ENCODE results near the gene PKD1.
"Not testable (repeated sequence)": the region's sequence is repeated elsewhere in the genome, so short reads cannot be mapped to it uniquely, and the experiment has no call there.

The PKD1 gene

GRCh38 chr16:2117960-2118722, 17.6 kb downstream of the PKD1 start:
- in situ Hi-C loops (cut with HindIII; ENCODE audit: low pct_ligation_motif_present, low pct_unique_long_range_greater_than_20kb, low sequenced_read_pairs); DNase-seq: not testable (repeated sequence)

- in situ Hi-C loops (cut with HindIII; ENCODE audit: low pct_ligation_motif_present, low pct_unique_long_range_greater_than_20kb, low sequenced_read_pairs); DNase-seq: not testable (repeated sequence)
Measured at GRCh38 chr16:2117341-2117740, 18.4 kb downstream of the PKD1 start.

DNA sequence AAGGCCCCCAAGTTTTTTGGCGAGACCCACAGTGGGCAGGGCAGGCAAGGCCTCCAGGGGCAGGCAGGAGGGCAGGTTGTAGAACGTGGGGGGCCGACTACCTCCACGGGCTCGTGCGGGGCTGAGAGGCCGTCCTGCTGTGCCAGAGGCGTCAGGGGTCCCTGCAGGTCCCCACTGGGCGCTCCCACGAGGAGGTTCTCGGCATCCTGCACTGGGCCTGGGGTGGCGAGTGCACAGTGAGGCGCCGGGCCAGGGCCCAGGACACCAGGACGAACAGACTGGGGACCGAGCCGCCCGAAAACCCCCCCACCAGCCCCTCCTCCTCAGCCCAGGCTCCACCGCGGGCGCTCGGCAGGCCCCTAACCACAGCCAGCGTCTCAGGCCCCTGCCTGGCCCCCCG, 19.3 kb downstream of the PKD1 start:
- in situ Hi-C loops (cut with HindIII; ENCODE audit: low pct_ligation_motif_present, low pct_unique_long_range_greater_than_20kb, low sequenced_read_pairs); DNase-seq: not testable (repeated sequence)

GRCh38 chr16:2115591-2115973, 20.1 kb downstream of the PKD1 start:
- in situ Hi-C loops (cut with HindIII; ENCODE audit: low pct_ligation_motif_present, low pct_unique_long_range_greater_than_20kb, low sequenced_read_pairs): no loop called here
- no peak for DNase-seq

DNA sequence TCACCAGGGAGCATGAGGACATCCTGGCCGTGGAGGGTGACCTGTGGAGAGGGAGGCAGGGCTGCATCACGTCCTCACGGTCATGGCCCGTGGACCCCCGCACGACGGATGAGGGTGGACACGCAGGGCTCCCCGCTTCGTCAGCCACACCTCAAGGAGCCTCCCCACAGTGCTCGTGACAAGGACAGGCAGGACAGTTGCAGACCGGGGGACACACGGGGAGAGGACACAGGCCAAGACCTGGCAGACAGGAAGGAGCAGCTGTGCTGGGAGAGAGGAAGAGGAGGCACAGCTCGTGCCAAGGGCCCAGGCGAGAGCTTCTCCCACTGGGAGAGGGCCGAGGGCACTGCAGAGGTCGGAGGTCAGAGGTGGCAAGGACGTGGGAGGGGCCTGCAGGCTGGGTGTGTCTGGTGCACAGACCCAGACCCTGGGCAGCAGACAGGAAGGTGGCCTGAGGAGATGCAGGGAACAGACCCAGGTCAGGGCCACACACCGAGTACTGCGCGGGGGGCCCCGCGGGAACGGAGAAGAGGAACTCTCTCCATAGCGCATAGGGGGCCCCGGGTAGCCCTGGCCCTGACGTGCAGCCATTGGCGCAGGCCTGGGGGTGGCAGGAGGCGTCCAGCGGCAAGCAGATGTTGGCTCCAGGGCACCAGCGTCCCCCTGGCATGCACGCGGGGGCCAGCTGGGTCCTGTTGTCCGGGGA, 20.7 kb downstream of the PKD1 start:
- in situ Hi-C loops (cut with HindIII; ENCODE audit: low pct_ligation_motif_present, low pct_unique_long_range_greater_than_20kb, low sequenced_read_pairs): not testable (repeated sequence)

GRCh38 chr16:2114225-2114624, 21.5 kb downstream of the PKD1 start:
- DNase-seq; in situ Hi-C loops (cut with HindIII; ENCODE audit: low pct_ligation_motif_present, low pct_unique_long_range_greater_than_20kb, low sequenced_read_pairs): not testable (repeated sequence)

More for the DNA sequence above, 20.7 kb downstream of the PKD1 start:
- not testable (repeated sequence) for DNase-seq

GRCh38 chr16:2112539-2113106, 23.1 kb downstream of the PKD1 start:
- DNase-seq; in situ Hi-C loops (cut with HindIII; ENCODE audit: low pct_ligation_motif_present, low pct_unique_long_range_greater_than_20kb, low sequenced_read_pairs): not testable (repeated sequence)

DNA sequence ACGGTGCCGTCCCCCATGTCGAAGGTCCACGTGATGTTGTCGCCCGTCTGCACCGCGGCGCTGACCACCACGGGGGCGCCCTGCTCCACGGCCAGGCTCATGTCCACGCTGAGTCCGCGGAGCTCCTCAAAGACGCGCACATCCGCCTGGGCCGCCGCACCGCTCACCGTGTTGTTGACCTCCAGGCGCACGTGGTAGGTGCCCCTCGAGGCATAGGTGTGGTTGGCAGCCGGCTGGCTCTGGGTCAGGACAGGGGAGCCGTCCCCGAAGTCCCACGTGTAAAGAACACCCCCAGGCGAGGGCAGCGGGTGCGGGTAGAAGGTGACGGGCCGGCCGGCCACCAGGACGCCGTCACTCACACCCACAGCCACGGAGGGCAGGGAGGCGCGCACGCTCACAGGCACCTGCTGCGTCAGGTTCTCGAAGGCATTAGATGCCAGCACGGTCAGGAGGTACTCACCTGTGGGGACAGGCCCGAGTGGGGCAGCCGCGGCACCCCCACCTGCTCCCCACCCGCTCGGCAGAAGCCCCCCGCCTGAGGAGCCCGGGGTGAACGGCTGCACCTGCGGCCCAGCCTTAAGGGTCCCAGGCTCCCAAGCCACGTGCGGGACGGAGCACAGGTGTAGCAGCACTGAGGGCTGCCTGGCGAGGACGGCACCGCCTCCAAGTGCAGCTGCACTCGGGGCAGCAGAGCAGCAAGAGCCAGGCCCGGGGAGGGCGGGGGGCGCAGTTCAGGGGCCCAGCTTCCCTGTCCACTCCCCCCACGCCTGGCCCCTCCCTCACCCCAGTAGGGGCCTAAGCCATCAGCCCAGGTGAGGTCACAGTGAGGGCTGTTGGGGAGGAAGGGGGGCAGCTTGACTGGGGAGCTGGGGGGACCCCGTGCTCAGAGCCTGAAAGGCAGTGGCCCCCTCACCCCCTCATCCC, 24.0 kb downstream of the PKD1 start:
- in situ Hi-C loops (cut with HindIII; ENCODE audit: low pct_ligation_motif_present, low pct_unique_long_range_greater_than_20kb, low sequenced_read_pairs); DNase-seq: not testable (repeated sequence)

DNA sequence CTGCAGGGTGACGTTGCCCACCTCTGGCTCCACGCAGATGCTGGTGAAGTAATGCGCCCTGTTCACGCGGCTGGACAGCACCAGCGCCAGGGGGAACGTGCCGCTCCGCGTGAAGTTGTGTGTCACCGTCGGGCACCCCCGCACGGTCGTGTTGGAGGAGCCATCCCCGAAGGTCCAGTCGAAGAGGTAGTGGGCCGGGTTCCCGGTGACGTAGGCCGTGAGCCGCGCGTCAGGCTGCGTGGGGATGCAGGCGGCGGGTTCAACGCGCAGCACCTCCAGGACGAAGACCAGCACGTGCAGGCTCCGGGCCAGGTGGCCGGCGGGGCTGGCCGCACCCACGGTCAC, 24.7 kb downstream of the PKD1 start:
- in situ Hi-C loops (cut with HindIII; ENCODE audit: low pct_ligation_motif_present, low pct_unique_long_range_greater_than_20kb, low sequenced_read_pairs); DNase-seq: not testable (repeated sequence)

- in situ Hi-C loops (cut with HindIII; ENCODE audit: low pct_ligation_motif_present, low pct_unique_long_range_greater_than_20kb, low sequenced_read_pairs); DNase-seq: not testable (repeated sequence)
Measured at GRCh38 chr16:2110332-2111008, 25.2 kb downstream of the PKD1 start.

DNA sequence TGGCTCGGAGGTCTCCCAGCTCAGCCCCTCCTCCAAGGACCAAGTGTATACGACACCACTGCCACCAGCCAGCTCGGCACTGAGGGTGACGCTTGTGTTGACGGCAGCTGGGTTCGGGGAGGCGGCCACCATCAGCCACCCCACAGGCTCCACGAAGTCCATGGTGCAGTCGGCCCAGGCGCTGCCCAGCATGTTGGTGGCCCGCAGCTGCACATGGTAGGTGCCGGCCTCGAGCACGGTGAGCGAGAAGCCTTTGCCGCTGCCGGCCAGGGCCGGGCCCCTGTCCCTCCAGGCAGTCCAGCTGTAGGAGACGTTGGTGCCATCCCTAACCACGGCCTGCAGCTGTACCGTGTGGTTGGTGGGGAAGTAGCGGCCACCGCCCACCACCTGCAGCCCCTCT, 25.8 kb downstream of the PKD1 start:
- DNase-seq; in situ Hi-C loops (cut with HindIII; ENCODE audit: low pct_ligation_motif_present, low pct_unique_long_range_greater_than_20kb, low sequenced_read_pairs): not testable (repeated sequence)

DNA sequence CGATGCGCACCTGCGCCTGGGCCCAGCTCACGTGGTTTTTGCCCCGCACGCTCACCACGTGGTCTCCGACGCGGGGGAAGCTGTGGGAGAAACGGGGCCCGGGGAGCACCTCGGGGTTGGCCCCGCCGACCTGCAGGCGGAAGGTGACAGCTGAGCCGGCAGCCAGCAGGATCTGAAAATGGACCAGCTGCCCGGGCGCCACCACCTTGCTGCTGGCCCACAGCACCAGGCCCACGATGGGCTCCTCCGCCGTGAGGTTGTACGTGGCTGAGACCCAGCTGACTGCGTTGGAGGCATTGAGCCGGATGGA, 26.5 kb downstream of the PKD1 start:
- in situ Hi-C loops (cut with HindIII; ENCODE audit: low pct_ligation_motif_present, low pct_unique_long_range_greater_than_20kb, low sequenced_read_pairs); DNase-seq: not testable (repeated sequence)

- DNase-seq; in situ Hi-C loops (cut with HindIII; ENCODE audit: low pct_ligation_motif_present, low pct_unique_long_range_greater_than_20kb, low sequenced_read_pairs): not testable (repeated sequence)
Measured at GRCh38 chr16:2108446-2109270, 27.0 kb downstream of the PKD1 start.

GRCh38 chr16:2107791-2108125, 27.9 kb downstream of the PKD1 start:
- DNase-seq; in situ Hi-C loops (cut with HindIII; ENCODE audit: low pct_ligation_motif_present, low pct_unique_long_range_greater_than_20kb, low sequenced_read_pairs): not testable (repeated sequence)

DNA sequence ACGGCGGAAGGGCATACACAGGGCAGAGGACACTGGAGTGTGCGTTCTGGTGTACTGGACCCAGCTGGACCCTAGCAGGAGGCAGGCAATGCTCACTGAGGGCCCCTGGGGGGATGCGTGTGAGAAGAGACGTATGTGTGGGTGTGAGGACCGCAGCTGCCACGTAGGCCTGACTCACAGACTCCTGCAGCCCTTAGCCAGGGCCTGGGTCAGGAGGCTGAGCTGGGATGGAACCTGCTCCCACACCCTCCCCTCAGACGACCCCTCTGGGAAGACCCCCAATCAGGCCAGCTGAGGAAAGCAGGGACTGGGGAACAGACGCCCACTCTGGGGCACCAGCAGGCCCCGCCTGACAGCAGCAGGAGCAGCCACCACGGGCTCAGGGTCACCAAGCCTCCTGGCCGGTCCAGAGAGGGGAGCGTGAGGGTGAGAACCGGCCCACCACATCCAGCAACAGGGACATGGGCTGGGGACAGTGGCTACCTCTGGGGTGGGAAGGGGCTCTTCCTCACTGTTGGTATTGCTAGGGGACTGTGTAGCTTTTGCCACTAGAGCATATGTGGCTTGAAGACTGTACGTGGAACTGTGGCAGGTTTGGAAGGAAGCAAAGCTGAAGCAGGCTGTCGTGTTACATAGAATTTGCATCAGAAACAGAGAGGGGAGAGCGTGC, 28.4 kb downstream of the PKD1 start:
- DNase-seq; in situ Hi-C loops (cut with HindIII; ENCODE audit: low pct_ligation_motif_present, low pct_unique_long_range_greater_than_20kb, low sequenced_read_pairs): not testable (repeated sequence)

GRCh38 chr16:2106211-2106610, 29.5 kb downstream of the PKD1 start:
- in situ Hi-C loops (cut with HindIII; ENCODE audit: low pct_ligation_motif_present, low pct_unique_long_range_greater_than_20kb, low sequenced_read_pairs); DNase-seq: not testable (repeated sequence)

DNA sequence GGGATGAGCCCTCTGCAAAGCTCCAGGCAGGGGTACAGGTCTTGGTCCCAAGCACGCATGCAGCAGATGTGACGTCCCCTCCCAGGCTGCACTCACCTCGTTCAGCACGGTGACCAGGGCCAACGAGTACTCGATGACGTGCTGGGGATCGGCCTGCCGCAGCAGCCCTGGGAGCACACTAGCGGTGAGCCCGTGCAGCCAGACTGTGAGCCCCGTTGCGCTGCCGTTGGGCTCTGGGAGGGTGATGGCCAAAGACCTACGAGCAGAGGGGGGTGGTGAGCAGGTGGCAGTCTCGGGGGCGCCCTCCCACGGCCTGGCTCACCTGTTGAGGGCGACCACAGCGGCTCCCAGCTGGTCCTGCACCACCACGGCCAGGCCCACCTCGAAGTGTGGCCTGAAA, 29.9 kb downstream of the PKD1 start:
- in situ Hi-C loops (cut with HindIII; ENCODE audit: low pct_ligation_motif_present, low pct_unique_long_range_greater_than_20kb, low sequenced_read_pairs): not testable (repeated sequence)

More for the DNA sequence above, 29.9 kb downstream of the PKD1 start:
- not testable (repeated sequence) for DNase-seq
